H9 (cell line): ENCODE measurements around the gene PIK3C2B. TPM values are rescaled to one million over a fixed set of nuclear protein-coding genes. Genes with fewer than 3 reads are reported as not detected.

Experiments
- DNase-seq: peaks from one replicate; pipeline ENCODE4 v3.0.0-alpha.2; 2017
- H2AFZ ChIP-seq: one replicate; pipeline ENCODE4 v1.6.1; 2013; ENCODE audit warnings: mild to moderate bottlenecking, low read length, control low read depth, moderate library complexity
- H2AK5ac ChIP-seq: 2 replicates; pipeline ENCODE4 v1.6.1; 2013; ENCODE audit warnings: low read length, control low read depth, mixed read lengths; ENCODE audit not compliant: insufficient read length
- H2BK120ac ChIP-seq: one replicate; pipeline ENCODE4 v1.6.1; 2013; ENCODE audit warnings: low read depth, mild to moderate bottlenecking, low read length, control low read depth, inconsistent platforms; ENCODE audit not compliant: poor library complexity, severe bottlenecking
- H2BK12ac ChIP-seq: 2 replicates; pipeline ENCODE4 v1.6.1; 2013; ENCODE audit warnings: low read length, control low read depth, mixed read lengths, low read depth; ENCODE audit not compliant: insufficient read length
- H2BK15ac ChIP-seq: 2 replicates; pipeline ENCODE4 v1.6.1; 2013; ENCODE audit warnings: low read depth, low read length, control low read depth
- H2BK20ac ChIP-seq: one replicate; pipeline ENCODE4 v1.6.1; 2013; ENCODE audit warnings: low read depth, mild to moderate bottlenecking, low read length, control low read depth, inconsistent platforms; ENCODE audit not compliant: poor library complexity, severe bottlenecking
- H2BK5ac ChIP-seq: 2 replicates; pipeline ENCODE4 v1.6.1; 2013; ENCODE audit warnings: low read length, control low read depth, mixed read lengths; ENCODE audit not compliant: insufficient read length
- H3K14ac ChIP-seq: 2 replicates; pipeline ENCODE4 v1.6.1; 2013; ENCODE audit warnings: low read length, control low read depth; ENCODE audit not compliant: insufficient read depth
- H3K18ac ChIP-seq: 2 replicates; pipeline ENCODE4 v1.6.1; 2013; ENCODE audit warnings: low read depth, mild to moderate bottlenecking, mixed read lengths, low read length, control low read depth; ENCODE audit not compliant: insufficient read length
- H3K23ac ChIP-seq: 2 replicates; pipeline ENCODE4 v1.6.1; 2013; ENCODE audit warnings: low read length, control low read depth, mixed read lengths, low read depth; ENCODE audit not compliant: insufficient read length
- H3K23me2 ChIP-seq: 2 replicates; pipeline ENCODE4 v1.6.1; 2013; ENCODE audit warnings: low read depth, mild to moderate bottlenecking, mixed read lengths, low read length, control low read depth; ENCODE audit not compliant: insufficient read length, poor library complexity, severe bottlenecking
- H3K27ac ChIP-seq: 2 replicates; pipeline ENCODE4 v1.5.1; 2013; ENCODE audit warnings: low read length, control low read depth, mixed read lengths, low read depth; ENCODE audit not compliant: insufficient read length
- H3K27me3 ChIP-seq: 2 replicates; pipeline ENCODE4 v1.6.1; 2013; ENCODE audit warnings: low read length, control low read depth, inconsistent platforms; ENCODE audit not compliant: insufficient read depth
- H3K4ac ChIP-seq: 2 replicates; pipeline ENCODE4 v1.6.1; 2013; ENCODE audit warnings: low read depth, mild to moderate bottlenecking, control low read depth, inconsistent platforms, low read length, moderate library complexity
- H3K4me1 ChIP-seq: 2 replicates; pipeline ENCODE4 v1.6.1; 2013; ENCODE audit warnings: low read length, control low read depth, inconsistent platforms; ENCODE audit not compliant: insufficient read depth
- H3K4me2 ChIP-seq: 2 replicates; pipeline ENCODE4 v1.6.1; 2013; ENCODE audit warnings: low read length, control low read depth, mixed read lengths; ENCODE audit not compliant: insufficient read length, insufficient read depth
- H3K56ac ChIP-seq: 2 replicates; pipeline ENCODE4 v1.6.1; 2013; ENCODE audit warnings: low read depth, mild to moderate bottlenecking, mixed read lengths, low read length, control low read depth; ENCODE audit not compliant: insufficient read length
- H3K79me1 ChIP-seq: 2 replicates; pipeline ENCODE4 v1.6.1; 2013; ENCODE audit warnings: low read depth, mild to moderate bottlenecking, moderate library complexity, low read length, control low read depth, inconsistent platforms; ENCODE audit not compliant: insufficient read depth, poor library complexity, severe bottlenecking
- H3K79me2 ChIP-seq: 2 replicates; pipeline ENCODE4 v1.6.1; 2013; ENCODE audit warnings: low read length, control low read depth, inconsistent platforms; ENCODE audit not compliant: insufficient read depth
- H3K9ac ChIP-seq: 2 replicates; pipeline ENCODE4 v1.6.1; 2013; ENCODE audit warnings: low read length, control low read depth, mixed read lengths; ENCODE audit not compliant: insufficient read length; ENCODE audit errors: extremely low read depth
- H3K9me3 ChIP-seq: one replicate; pipeline ENCODE4 v1.6.1; 2013; ENCODE audit warnings: low read depth, low read length, inconsistent platforms; ENCODE audit not compliant: control insufficient read depth
- H3T11ph ChIP-seq: one replicate; pipeline ENCODE4 v1.6.1; 2013; ENCODE audit warnings: mild to moderate bottlenecking, low read length, control low read depth, inconsistent platforms
- H4K20me1 ChIP-seq: one replicate; pipeline ENCODE4 v1.6.1; 2013; ENCODE audit not compliant: control insufficient read depth, insufficient read length, insufficient read depth
- H4K5ac ChIP-seq: 2 replicates; pipeline ENCODE4 v1.6.1; 2013; ENCODE audit warnings: low read depth, mild to moderate bottlenecking, mixed read lengths, low read length, control low read depth; ENCODE audit not compliant: insufficient read length
- H4K8ac ChIP-seq: replicated peaks from 2 replicates; pipeline ENCODE4 v1.6.1; 2013; ENCODE audit warnings: low read length, control low read depth, mixed read lengths, low read depth; ENCODE audit not compliant: insufficient read length
- H4K91ac ChIP-seq: 2 replicates; pipeline ENCODE4 v1.6.1; 2013; ENCODE audit warnings: low read depth, mild to moderate bottlenecking, moderate library complexity, mixed read lengths, low read length, control low read depth; ENCODE audit not compliant: insufficient read length
- H3K27ac Mint-ChIP-seq, 3 experiments: 2 replicates in 2 of 3; 3 replicates in 1 of 3; pipeline ENCODE4 v1.8.0; 2020 to 2021; ENCODE audit warnings: mixed read lengths in 3 of 3, mild to moderate bottlenecking in 1 of 3, moderate library complexity in 1 of 3
- H3K27me3 Mint-ChIP-seq: 2 replicates; pipeline ENCODE4 v1.8.0; 2021; ENCODE audit warnings: low read depth, mild to moderate bottlenecking, moderate library complexity, mixed read lengths
- H3K36me3 Mint-ChIP-seq, 3 experiments: 2 replicates in 2 of 3; 3 replicates in 1 of 3; pipeline ENCODE4 v1.8.0; 2020 to 2021; ENCODE audit warnings: low read depth in 3 of 3, mixed read lengths in 3 of 3; ENCODE audit not compliant: insufficient read depth in 1 of 3
- H3K4me1 Mint-ChIP-seq, 2 experiments: 2 replicates each; pipeline ENCODE4 v1.8.0; 2020; ENCODE audit warnings: mixed read lengths in 2 of 2
- H3K4me3 Mint-ChIP-seq, 2 experiments: 2 replicates in 1 of 2; 3 replicates in 1 of 2; pipeline ENCODE4 v1.8.0; 2020 to 2021; ENCODE audit warnings: mild to moderate bottlenecking in 2 of 2, mixed read lengths in 2 of 2, moderate library complexity in 1 of 2
- H3K9me3 Mint-ChIP-seq, 2 experiments: 2 replicates in 1 of 2; 3 replicates in 1 of 2; pipeline ENCODE4 v1.8.0; 2020; ENCODE audit warnings: mild to moderate bottlenecking in 2 of 2, mixed read lengths in 2 of 2, moderate library complexity in 1 of 2
- CTCF ChIP-seq: fragments of 200-600 bp; sonication (generic); conservative IDR thresholded peaks from 3 replicates; pipeline ENCODE4 v1.8.0; 2021; ENCODE audit warnings: antibody characterized with exemption, mild to moderate bottlenecking
- WGBS: extraction: QIAGEN DNeasy Blood & Tissue Kit; methylation state at CpG from one replicate; pipeline ENCODE4 v1.1.7; 2013; ENCODE audit warnings: missing lambda C conversion rate, low lambda C conversion rate, mixed read lengths; ENCODE audit not compliant: insufficient read length; ENCODE audit errors: extremely low coverage; 5-methylcytosine and 5-hydroxymethylcytosine counted together
- total RNA-seq: library from RNA; stranded (reverse); gene quantifications from 2 replicates; pipeline ENCODE4 v1.2.1, GENCODE V29; 2021

PIK3C2B gene
- total RNA-seq, 1 experiment from 2014 or later: 13.1 TPM

GRCh38 chr1:204446413-204447111, 48.0 kb downstream of the PIK3C2B start:
- peak; percentile 72 for TF ChIP-seq CTCF
- H3K4me3 Mint-ChIP-seq: peak overlapping the region in 1 of 2 experiments; percentile 57; a peak in 2 of 5 replicates
- Histone ChIP-seq H4K20me1 (no peaks in the 10 kb centered on the region), H3K27ac (no peak overlapping the region), H2BK15ac (no peak overlapping the region), H3K18ac (no peak overlapping the region), H2BK5ac (no peak overlapping the region), H3K4me2 (no peak overlapping the region), H2AK5ac (no peak overlapping the region), H2AFZ (no peak overlapping the region), H3K9me3 (no peaks in the 10 kb centered on the region), H4K5ac (no peak overlapping the region), H3K79me1 (no peaks in the 10 kb centered on the region), H4K91ac (no peak overlapping the region), H3T11ph (no peak overlapping the region), H3K23me2 (no peaks in the 10 kb centered on the region), H3K14ac (no peak overlapping the region), H3K4me1 (no peaks in the 10 kb centered on the region; the same call in 1 of the 2 replicates), H3K23ac (no peak overlapping the region), H3K79me2 (no peaks in the 10 kb centered on the region), H2BK12ac (no peak overlapping the region), H3K56ac (no peak overlapping the region), H3K27me3 (no peaks in the 10 kb centered on the region), H2BK20ac (no peak overlapping the region), H2BK120ac (no peak overlapping the region), H3K9ac (no peak overlapping the region), H4K8ac (no peak overlapping the region), H3K4ac (no peak overlapping the region)
- H3K9me3 Mint-ChIP-seq: no peaks in the 10 kb centered on the region
- H3K27ac Mint-ChIP-seq: peak overlapping the region in 2 of 3 experiments; percentile 78 to 83; a peak in 4 of 7 replicates
- H3K36me3 Mint-ChIP-seq: peaks cover 16 to 41% (median 20%) of the 10 kb centered on the region in 3 experiments; a peak in 6 of 7 replicates
- WGBS: no CpG with 5 or more reads among the region's 11 CpGs
- no peaks in the 10 kb centered on the region for H3K27me3 Mint-ChIP-seq
- peak; percentile 93 for DNase-seq
- H3K4me1 Mint-ChIP-seq: peaks cover 16 to 25% of the 10 kb centered on the region in 2 experiments
